ENCODE measurements around the gene RAB11FIP3. TPM values are rescaled to one million over a fixed set of nuclear protein-coding genes. Genes with fewer than 3 reads are reported as not detected.
"Not testable (repeated sequence)": the region's sequence is repeated elsewhere in the genome, so short reads cannot be mapped to it uniquely, and the experiment has no call there.

Gene RAB11FIP3
- polyA plus RNA-seq, 1 of the 3 experiments (the other 2 are of a cell fraction): 24.8 TPM

- Histone ChIP-seq H3K9me3 (no peaks in the 10 kb centered on the region), H3K27me3 (ENCODE audit: insufficient read depth) (no peaks in the 10 kb centered on the region), H3K4me3 (ENCODE audit: low read depth in 2 of 2, low read length in 1 of 2) (no peak overlapping the region), H3K36me3 (replicated peaks in 1 of 2; ENCODE audit: control insufficient read depth in 1 of 2, insufficient read depth in 2 of 2, low read length in 1 of 2) (peaks cover 0 to 43% of the 10 kb centered on the region in 2 experiments), H3F3A (replicated peaks; ENCODE audit: insufficient read depth) (no peaks in the 10 kb centered on the region), H2AFZ (ENCODE audit: low read depth) (no peak overlapping the region), H3K27ac (ENCODE audit: low read depth in 2 of 2, low read length in 1 of 2) (no peak overlapping the region; a peak in 1 of 4 replicates), H3K9ac (no peak overlapping the region), H3K4me1 (ENCODE audit: control insufficient read depth in 1 of 2, insufficient read depth in 2 of 2, low read depth in 1 of 2, low read length in 1 of 2) (peaks cover 5 to 19% of the 10 kb centered on the region in 2 experiments; a peak in 2 of 4 replicates), H3K9me2 (no peaks in the 10 kb centered on the region), H3K79me2 (ENCODE audit: insufficient read depth) (peaks cover 29% of the 10 kb centered on the region), H4K20me1 (ENCODE audit: insufficient read depth) (peaks cover 17% of the 10 kb centered on the region), H3K4me2 (no peak overlapping the region)
- POLR2A ChIA-PET: no interaction called here
- no peak for DNase-seq
- CTCF ChIA-PET: no interaction called here
- no peak for TF ChIP-seq NRF1 (IDR thresholded peaks at IDR 0.05; ENCODE audit: low read depth, low read length)
- no peak for TF ChIP-seq ELF1 (IDR thresholded peaks at IDR 0.05)
- no peak for TF ChIP-seq NFIC (IDR thresholded peaks at IDR 0.05; ENCODE audit: borderline replicate concordance)
- TF ChIP-seq TAF1 (IDR thresholded peaks at IDR 0.05; ENCODE audit: borderline replicate concordance, low read depth, low read length): no peak
- no peak for TF ChIP-seq GABPA (IDR thresholded peaks at IDR 0.05; ENCODE audit: low read depth)
- TF ChIP-seq CTCF (IDR thresholded peaks at IDR 0.05): no peak
- TF ChIP-seq ZBTB33 (IDR thresholded peaks at IDR 0.05; ENCODE audit: borderline replicate concordance, low read depth): no peak
- TF ChIP-seq SIN3A (IDR thresholded peaks at IDR 0.05; ENCODE audit: borderline replicate concordance, low read depth, low read length): no peak
- no peak for TF ChIP-seq POLR2AphosphoS5 (IDR thresholded peaks at IDR 0.05; ENCODE audit: low read depth, low read length)
- no peak for TF ChIP-seq FOXJ3 (CRISPR knock-in tag; IDR thresholded peaks at IDR 0.05)
- no peak for TF ChIP-seq REST (IDR thresholded peaks at IDR 0.05; ENCODE audit: low read depth, low read length)
- no peak for TF ChIP-seq GATA2 (CRISPR knock-in tag; IDR thresholded peaks at IDR 0.05)
- TF ChIP-seq YY1 (IDR thresholded peaks at IDR 0.05; ENCODE audit: low read depth): no peak
- no peak for TF ChIP-seq RXRA (IDR thresholded peaks at IDR 0.05; ENCODE audit: borderline replicate concordance, low read depth)
- TF ChIP-seq RAD21 (IDR thresholded peaks at IDR 0.05; ENCODE audit: low read length): no peak
- TF ChIP-seq JUND (IDR thresholded peaks at IDR 0.05): no peak
- no peak for TF ChIP-seq TCF12 (IDR thresholded peaks at IDR 0.05)
- no peak for TF ChIP-seq USF1 (IDR thresholded peaks at IDR 0.05; ENCODE audit: borderline replicate concordance, low read depth)
- WGBS (ENCODE audit: low lambda C conversion rate): 81% methylated on average over 29 of the region's 42 CpGs
Observed at GRCh38 chr16:377419-377951, 48.0 kb upstream of the RAB11FIP3 start.

- H3K4me2 ChIP-seq; H3K9me3 ChIP-seq; H3K27me3 ChIP-seq (ENCODE audit: insufficient read depth); H3K4me3 ChIP-seq (ENCODE audit: low read depth in 2 of 2, low read length in 1 of 2); H3K9ac ChIP-seq; H3K9me2 ChIP-seq; CTCF ChIA-PET; POLR2A ChIA-PET; H3F3A ChIP-seq (replicated peaks; ENCODE audit: insufficient read depth); DNase-seq; H2AFZ ChIP-seq (ENCODE audit: low read depth); H3K27ac ChIP-seq (ENCODE audit: low read depth in 2 of 2, low read length in 1 of 2): not testable (repeated sequence)
- Histone ChIP-seq H3K36me3 (replicated peaks in 1 of 2; ENCODE audit: control insufficient read depth in 1 of 2, insufficient read depth in 2 of 2, low read length in 1 of 2) (peaks cover 0 to 36% of the 10 kb centered on the region in 2 experiments), H3K4me1 (ENCODE audit: control insufficient read depth in 1 of 2, insufficient read depth in 2 of 2, low read depth in 1 of 2, low read length in 1 of 2) (peaks cover 5 to 23% of the 10 kb centered on the region in 2 experiments; a peak in 2 of 4 replicates), H4K20me1 (ENCODE audit: insufficient read depth) (peaks cover 17% of the 10 kb centered on the region), H3K79me2 (ENCODE audit: insufficient read depth) (peaks cover 29% of the 10 kb centered on the region)
- WGBS (ENCODE audit: low lambda C conversion rate): 91% methylated on average over 30 of the region's 36 CpGs
Observed at GRCh38 chr16:378113-378820, 47.2 kb upstream of the RAB11FIP3 start.
